GM13976 (cell line): ENCODE results near the gene MAPK12.
A peak's percentile ranks its signal among the peaks of the same experiment; 100 is the strongest.

Source experiments
- DNase-seq: peaks from one replicate; pipeline ENCODE4 v3.0.0; 2012; ENCODE audit warnings: low spot score
- in situ Hi-C: fragments of 300-500 bp; cut with MboI; formaldehyde crosslinking; loops from one replicate; pipeline ENCODE4 v1.12.0; 2022; ENCODE audit warnings: low sequenced_read_pairs, mixed read lengths, inconsistent platforms; ENCODE audit not compliant: unreplicated experiment
- TF ChIP-seq, protein P1 (sequence below): IDR thresholded peaks from 2 replicates; pipeline ENCODE4 v1.5.1; 2012; ENCODE audit warnings: borderline replicate concordance, mild to moderate bottlenecking; ENCODE audit not compliant: insufficient read depth; ENCODE audit errors: extremely low read depth, missing control alignments, control extremely low read depth

Gene MAPK12

DNA sequence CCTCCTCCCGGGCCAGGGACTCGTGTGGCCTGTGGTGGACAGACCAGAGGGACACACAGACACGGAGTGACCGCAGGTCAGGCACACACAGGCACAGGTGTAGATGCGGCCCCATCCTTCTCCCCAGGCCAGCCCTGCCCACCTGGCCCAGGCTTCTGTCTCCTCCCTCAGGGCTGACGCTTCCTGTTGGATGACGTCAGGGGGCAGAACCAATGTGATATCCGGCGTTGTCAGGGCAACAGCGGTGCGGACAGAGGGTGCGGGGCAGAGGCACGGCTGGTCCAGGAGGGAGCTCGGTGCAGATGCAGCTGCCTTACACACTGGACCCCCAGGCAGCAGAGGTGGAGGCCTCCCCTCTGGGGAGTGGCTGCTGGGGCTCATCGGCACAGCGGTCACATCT is 13.7 kb downstream of the MAPK12 start:
- TF ChIP-seq, protein P1, sequence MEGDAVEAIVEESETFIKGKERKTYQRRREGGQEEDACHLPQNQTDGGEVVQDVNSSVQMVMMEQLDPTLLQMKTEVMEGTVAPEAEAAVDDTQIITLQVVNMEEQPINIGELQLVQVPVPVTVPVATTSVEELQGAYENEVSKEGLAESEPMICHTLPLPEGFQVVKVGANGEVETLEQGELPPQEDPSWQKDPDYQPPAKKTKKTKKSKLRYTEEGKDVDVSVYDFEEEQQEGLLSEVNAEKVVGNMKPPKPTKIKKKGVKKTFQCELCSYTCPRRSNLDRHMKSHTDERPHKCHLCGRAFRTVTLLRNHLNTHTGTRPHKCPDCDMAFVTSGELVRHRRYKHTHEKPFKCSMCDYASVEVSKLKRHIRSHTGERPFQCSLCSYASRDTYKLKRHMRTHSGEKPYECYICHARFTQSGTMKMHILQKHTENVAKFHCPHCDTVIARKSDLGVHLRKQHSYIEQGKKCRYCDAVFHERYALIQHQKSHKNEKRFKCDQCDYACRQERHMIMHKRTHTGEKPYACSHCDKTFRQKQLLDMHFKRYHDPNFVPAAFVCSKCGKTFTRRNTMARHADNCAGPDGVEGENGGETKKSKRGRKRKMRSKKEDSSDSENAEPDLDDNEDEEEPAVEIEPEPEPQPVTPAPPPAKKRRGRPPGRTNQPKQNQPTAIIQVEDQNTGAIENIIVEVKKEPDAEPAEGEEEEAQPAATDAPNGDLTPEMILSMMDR = no peak
- in situ Hi-C loops = no loop called here
- DNase-seq = peak; percentile 64

DNA sequence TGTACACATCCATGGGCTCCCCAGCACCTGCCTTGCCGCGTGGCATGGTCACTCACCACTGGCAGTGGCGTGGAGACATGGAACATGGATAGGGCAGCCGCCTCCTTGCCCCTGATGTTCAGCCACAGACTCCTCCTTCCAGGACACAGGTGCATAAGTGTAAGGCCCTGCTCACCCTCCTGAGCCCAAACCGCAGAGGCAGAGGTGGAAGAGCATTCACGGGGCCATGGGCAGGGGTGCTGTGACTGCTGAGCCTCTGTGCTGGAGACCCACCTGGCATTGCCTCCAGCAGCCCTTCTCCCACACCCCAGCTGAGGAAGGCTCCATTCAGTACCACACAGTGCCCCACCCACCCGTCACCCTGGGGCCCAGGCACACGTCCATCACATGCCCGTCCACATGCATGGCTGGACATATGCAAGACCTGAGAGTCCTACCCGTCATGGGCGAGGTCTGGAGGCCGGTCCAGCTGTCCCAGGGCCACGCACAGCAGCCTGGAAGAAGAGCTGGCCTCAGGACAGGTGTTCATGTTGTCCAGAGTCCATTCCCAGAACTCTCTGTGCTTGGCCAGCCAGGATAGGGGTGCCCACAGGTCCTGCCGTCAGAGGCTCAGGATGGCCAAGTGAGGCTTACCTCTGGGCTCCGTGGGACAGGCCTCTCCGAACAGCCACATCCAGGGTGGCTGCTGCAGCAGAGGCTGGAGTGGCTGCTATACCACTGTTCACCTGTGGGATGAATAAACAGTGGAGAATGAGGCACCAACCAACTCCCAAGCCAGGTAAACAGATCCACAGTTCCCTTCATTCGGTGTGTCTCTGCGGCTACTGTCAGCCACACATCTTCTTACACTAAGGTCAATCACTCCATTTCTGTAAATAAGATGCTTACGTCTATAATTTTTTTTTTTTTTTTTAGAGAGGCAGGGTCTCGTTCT is 15.0 kb downstream of the MAPK12 start:
- in situ Hi-C loops = no loop called here
- no peak for DNase-seq
- TF ChIP-seq, protein P1 = no peak

DNA sequence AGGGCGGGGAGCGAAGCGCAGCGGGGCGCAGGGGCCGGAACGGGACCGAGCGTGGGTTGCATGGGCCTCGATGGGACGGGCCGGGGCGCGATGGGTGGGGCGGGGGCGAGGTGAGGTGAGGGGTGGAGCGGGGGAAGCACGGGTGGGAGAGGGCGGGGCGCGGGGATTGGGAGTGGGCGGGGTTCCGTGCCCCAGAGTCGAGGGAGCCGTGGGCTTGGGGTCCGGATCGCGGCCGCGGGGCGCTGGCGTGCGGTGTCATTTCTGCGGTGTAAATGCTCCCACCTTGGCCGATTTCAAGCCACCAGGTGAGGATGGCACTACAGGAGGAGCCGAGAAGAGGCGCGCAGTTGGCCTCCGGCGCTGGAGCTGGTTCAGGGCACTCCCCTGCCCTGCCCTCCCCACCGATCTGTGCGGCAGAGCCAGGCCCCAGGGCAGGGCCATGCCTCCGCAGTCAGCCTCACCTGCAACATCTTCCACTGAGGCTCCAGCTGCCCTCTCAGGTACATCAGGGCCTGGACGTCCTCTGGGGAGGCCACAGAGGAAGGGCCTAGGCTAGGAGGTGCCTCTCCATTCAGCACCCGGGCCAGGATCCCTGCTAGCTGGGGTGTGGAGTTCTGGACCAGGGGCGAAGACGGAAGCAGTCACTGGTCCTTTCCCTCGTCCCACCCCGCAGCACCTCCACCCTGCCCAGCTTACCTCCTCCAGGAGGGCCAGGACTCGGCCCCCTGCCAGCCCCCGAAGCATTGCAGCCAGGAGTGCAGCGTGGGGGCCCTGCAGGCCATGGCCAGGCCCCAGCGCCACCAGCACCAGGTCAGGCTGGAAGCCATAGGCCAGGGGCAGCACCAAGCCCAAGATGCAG is 16.0 kb downstream of the MAPK12 start:
- DNase-seq = no peak
- in situ Hi-C loops = no loop called here
- TF ChIP-seq, protein P1 = no peak

DNA sequence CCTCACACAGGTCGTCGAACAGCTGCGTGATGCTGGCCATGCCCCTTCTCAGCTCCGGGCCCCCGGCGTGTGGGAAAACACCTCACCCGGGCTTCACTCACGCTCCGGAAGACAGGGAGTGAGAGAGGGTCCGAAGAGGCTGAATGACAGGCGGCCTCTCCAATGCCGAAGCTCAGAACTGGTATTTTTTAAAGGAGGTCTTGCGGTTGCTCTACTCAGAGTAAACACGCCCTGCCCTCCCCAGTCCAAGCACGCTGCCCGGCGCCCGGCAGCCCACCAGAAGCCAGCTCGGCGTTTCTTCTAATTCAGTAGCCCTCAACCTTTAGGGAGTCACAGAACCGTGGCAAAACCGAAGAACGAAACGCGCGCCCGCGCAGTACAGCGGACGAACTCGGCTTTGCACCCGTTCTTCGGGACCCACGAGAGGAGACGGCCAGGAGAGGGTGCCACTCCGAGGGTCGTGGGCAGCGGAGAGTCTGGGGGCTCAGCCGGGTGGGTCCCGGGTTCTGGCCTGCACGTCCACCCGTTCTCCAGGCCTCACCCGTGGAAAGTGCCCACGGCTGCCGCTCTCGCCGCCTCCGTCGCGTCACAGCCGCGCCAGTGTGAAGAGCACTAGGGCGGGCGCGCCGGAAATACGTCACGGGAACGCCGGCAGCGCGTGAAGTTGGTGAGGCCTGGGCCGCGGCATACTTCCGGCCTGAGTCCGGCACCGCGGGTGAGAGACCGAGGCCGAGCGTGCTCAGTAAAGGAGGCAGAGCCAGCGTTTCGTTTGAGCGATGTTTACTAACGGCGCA is 16.9 kb downstream of the MAPK12 start, which contains the start of gene TUBGCP6:
TUBGCP6 (minus strand) TSS at position 604 of the 794 bp plus-strand sequence; CDS start at position 40, 564 bp downstream.
- in situ Hi-C loops = no loop called here
- peak; percentile 95 for DNase-seq
- TF ChIP-seq, protein P1 = no peak

DNA sequence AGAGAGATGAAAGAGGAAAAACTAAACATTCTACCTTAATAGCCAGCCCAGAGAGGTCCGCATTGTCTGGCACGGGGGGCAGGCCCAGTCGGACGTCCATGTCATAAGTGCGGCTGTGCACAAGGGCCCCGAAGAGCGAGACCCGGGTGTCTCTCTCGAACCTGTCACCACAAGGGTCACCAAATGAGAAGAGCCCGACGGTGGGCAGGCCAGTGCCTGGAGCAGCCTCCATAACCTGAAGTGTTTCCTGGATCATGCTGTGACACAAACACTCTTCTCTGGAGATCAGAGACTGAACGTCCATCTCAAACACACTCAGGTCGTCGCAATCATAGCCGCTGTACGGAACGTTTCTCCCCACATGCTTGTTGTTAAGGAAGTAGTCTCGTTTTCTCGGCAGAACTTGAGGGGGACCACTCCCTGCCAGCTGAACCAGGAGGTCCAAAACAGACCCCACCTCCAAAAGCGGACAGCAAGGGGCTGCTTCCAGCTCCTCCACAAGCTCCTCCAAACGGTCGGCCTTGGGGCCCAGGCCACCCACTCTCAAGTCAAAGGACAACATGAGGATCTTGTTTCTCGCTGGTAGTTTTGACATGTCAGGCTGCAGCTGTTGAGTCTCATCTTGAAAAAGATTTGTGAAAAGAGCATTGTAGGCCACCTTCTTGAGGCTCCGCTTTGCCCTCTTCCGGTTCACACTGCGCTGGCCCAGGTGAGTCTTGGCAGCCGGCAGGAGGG is 17.6 kb downstream of the MAPK12 start:
- in situ Hi-C loops = no loop called here
- DNase-seq = no peak
- TF ChIP-seq, protein P1 = no peak
